Amniotic epithelial cell (primary cell): Measurements from ENCODE around the gene TAPBPL.
"Not testable (repeated sequence)": the region's sequence is repeated elsewhere in the genome, so short reads cannot be mapped to it uniquely, and the experiment has no call there.

Experiments
- DNase-seq: peaks from one replicate; pipeline ENCODE4 v3.0.0-alpha.2; 2010; ENCODE audit warnings: low read depth

Gene TAPBPL

DNA sequence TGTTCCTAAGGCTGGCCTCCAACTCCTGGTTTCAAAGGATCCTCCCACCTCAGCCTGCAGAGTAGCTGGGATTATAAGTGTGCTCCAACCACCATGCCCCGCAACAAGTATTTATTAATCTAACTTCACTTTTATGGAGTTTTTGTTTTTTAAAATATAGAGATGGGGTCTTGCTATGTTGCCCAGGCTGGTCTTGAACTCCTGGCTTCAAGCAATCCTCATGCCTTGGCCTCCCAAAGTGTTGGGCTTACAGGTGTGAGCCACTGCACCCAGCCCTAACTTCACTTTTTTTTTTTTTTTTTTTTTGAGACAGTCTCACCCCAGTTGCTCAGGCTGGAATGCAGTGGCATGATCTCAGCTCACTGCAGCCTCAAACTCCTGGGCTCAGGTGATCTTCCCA is 38.8 kb downstream of the TAPBPL start:
- not testable (repeated sequence) for DNase-seq

DNA sequence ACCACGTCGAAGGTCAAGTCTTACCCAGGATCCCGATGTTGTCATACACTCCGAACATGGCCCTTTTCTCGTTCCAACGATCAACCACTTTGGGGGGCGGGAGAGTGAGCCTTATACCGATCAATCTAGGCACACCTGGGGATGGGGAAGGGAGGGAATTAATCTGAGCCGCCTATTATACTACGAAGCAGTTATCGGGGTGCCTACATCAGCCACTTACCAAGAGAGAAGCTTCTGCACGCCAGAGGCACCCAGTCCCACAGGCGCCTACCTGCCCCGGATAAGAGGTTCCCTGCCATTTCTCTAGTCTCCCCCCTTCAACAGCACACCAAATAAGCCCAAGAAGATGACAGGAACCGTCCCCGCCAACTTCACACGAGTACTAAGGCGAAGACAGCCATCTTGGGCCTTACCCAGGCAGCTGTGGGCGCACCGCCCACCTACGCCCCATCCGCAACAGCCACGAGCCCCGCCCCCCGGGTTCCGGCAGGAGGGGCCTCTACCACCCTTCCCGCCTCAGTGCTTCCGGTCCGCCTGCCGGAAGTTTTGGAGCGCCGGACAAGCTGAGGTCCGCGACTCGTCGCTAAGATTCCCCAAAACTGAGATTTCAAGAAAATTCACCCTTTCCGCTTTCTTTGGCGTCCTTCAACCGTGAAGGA is 41.1 kb downstream of the TAPBPL start, which contains the start of gene MRPL51:
TSS of gene MRPL51 (minus strand) at position 425 of the 659 bp plus-strand sequence. CDS start at position 299, 126 bp downstream.
- peak; percentile 90 for DNase-seq

DNA sequence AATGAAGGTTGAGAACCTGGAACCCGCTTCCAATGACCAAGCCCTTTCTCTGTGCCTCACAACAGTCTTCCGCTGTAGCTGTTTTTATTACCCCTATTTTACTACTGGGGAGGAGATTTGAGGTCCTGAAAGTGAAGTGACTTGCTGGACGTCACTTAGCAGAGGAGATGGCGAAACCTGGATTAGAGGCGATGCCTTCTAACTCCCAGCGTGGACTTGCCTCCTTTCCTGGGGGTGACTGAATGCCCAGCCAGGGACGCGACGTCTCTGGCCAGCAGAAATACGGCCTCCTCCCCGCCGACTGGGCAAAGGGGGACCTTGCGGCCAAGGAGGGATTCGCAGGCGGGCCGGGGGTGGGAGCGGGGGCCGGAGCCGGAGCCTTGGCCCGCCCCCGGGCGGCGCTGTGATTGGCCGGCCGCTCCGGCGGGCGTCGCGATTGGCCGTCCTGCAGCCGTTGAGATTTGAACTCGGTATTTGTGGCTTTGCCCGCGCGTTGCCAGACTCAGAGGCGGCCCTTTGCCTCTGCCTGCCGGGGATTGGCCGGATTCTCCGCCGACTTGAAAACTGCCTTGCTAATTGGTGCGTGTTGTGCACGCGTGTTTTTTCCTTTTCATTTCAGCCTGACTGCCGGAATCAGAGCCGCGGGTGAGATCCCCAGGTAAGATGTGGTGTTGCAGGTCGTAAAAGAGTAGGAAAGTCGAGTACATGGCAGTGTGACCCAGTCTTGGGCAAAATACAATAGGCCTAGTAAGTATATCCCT is 41.8 kb downstream of the TAPBPL start, which contains the start of gene NCAPD2:
TSS of gene NCAPD2 (plus strand) at position 606 of the 761 bp plus-strand sequence. CDS start 997 bp downstream, outside the sequence.
- peak; percentile 95 for DNase-seq

DNA sequence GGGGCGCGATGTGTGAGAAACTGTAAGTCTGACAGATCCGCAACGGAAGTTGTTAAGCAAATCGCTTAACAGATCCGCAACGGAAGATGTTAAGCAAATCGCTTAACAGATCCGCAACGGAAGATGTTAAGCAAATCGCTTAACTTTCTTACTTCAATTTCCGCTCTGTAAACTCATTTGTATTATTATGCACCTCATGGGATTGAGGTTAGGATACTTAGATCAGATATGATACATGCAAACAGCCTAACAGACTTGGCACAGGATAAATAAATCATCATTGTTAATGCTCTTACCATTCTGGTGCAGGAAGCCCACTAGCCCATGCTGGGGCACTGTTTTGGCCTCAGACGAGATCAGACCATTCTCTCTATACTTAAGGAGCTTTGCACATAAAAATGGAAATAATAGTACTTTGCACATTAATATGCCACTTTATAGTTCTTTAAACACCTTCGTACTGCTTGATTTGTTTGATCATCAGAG is 42.5 kb downstream of the TAPBPL start:
- no peak for DNase-seq

DNA sequence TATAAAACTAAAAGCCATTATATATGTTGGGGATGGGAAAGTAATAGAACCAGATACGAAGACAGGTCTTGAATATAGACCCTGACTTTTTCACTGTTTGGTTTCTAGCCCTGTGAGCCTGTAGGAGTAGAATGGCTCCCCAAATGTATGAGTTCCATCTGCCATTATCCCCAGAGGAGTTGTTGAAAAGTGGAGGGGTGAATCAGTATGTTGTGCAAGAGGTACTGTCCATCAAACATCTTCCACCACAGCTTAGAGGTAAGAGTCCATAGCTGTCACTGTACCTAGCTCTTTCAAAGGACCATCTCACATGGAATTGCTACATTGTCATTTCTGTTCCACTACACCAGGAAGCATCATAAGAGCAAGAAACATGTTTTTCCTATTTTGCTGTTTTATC is 43.1 kb downstream of the TAPBPL start:
- no peak for DNase-seq

DNA sequence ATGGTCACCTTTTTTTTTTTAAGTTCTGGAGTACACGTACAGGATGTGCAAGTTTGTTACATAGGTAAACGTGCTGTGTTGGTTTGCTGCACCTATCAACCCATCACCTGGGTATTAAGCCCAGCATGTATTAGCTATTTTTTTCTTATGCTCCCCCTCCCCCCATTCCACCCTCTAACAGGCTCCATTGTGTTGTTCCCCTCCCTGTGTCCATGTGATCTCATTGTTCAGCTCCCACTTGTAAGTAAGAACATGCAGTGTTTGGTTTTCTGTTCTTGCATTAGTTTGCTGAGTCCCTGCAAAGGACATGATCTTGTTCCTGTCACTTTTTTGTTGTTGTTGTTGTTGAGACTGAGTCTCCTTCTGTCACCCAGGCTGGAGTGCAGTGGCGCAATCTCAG is 45.4 kb downstream of the TAPBPL start:
- not testable (repeated sequence) for DNase-seq

- no peak for DNase-seq
Observed at GRCh38 chr12:6500466-6500865, 48.6 kb downstream of the TAPBPL start.

DNA sequence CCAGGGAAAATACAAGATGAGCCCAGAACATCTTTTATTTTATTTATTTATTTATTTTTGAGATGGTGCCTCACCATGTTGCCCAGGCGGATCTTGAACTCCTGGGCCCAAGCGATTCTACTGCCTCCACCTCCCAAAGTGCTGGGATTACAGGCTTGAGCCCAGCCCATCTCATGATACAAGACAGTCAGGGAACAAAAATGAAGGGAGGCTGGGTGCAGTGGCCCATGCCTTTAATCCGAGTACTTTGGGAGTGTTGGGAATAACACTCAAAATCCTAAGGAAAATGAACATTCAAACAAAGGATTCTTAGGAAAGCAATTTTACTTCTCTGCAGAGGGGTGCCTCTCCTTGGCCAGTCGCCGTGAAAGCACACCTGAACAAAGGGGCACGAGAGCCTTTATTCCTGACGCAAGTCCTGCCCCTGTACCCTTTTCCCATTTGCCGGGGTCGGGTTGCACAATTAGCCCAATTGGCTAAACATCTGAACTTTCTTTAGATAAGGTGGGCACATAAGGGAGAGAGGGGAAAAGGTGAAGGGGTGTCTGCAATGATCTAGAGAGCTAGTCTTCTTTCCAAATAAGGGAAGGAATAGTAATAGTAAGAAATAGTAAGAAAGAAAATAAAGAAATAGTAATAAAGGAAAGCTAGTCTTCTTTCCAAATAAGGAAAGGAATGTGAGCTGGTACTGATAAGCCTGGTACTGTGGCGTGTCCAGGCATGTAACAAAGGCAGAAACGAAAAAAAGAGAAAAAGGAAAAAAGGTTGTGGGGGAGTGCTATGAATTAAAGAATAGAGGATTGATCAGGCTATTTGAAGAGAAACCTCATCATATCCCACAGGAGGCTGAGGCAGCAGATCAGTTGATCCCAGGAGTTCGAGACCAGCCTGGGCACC is 55.5 kb downstream of the TAPBPL start:
- DNase-seq, result peak; percentile 46

GRCh38 chr12:6508087-6508486 is 56.2 kb downstream of the TAPBPL start:
- DNase-seq, result no peak
